GM15510 (cell line): ENCODE data around the gene INPP4A.

Experiments used
- POLR2A ChIP-seq: IDR thresholded peaks from 3 replicates; pipeline ENCODE4 v1.6.1; 2011; ENCODE audit warnings: borderline replicate concordance; ENCODE audit not compliant: insufficient read length; ENCODE audit errors: extremely low read depth

Gene INPP4A

GRCh38 chr2:98555696-98556095, 111.0 kb downstream of the INPP4A start:
- no peak for TF ChIP-seq POLR2A

GRCh38 chr2:98556344-98557033, 111.8 kb downstream of the INPP4A start:
- TF ChIP-seq POLR2A = no peak

DNA sequence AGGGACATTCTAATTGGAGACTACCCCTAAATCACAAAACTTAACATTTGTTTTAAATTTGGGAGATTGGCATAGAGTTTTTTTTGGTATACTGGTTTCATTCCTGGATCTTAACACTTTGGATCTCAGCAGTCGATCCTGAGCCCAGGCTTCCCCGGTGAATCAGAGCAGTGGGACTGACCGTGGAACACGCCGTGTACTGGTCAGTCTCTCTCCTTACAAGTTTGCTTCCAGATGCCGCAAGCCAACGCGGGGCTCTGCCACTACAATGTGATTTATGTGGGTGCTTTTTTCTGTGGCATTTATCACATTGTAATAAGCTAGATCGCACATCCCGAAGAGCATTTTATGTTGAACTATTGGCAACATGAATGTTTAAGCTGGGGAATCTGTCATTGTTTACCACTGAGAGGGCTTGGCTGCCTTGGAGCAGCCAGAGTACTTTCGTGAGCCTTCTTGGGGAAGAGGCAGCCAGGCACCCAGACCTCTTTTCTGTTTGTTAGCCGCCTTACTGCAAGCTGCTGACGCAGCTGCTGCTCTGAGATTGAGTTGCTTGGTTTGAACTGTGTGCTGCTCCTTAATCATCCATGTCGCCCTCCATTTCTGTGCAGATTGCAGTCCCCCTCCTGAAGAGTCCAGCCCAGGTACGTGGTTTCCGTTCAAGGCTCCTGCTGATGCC, 114.3 kb downstream of the INPP4A start:
- no peak for TF ChIP-seq POLR2A

DNA sequence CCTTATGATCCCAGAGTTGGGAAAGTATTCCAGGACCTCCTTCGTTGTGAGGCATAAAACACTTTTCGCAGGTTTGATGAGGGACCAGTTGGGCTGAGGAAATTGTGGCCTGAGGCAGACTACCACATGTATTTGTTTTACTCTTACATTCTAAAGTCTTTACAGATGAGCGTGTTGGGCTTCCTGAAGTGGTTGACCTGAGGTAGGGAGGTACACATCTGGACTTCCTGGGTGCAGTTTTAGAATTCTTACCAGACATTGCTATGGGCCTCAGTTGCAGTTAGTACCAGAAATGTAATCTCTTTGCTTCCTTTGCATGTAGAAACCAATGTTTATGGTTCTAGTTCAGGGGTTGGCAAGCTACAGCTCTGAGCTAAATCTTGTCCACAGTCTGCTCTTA, 114.9 kb downstream of the INPP4A start:
- TF ChIP-seq POLR2A = no peak

DNA sequence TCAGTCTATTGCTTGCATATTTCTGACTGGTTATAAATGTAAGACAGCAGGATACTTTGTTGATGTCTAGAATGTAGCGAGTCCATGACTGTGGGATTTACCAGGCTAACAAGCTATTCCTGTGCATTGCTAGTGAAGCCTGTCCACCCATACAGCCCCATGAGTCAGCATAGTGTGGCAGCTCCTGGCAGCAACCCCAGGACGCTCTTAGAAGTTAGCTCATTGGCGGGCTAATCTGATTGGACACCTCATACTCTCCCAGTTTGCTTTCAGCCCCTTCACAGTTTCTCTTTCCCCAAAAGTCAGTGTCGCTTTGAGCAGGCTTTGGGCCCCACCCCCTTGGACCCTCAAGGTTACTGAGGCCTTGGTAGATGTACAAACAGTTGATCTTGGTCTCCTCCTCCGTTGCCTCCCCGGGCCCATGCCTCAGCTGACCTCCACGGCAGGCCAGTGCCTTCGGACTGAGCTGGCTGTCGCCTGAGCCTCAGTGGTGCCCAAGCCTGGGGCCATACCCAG, 115.7 kb downstream of the INPP4A start:
- TF ChIP-seq POLR2A = no peak

DNA sequence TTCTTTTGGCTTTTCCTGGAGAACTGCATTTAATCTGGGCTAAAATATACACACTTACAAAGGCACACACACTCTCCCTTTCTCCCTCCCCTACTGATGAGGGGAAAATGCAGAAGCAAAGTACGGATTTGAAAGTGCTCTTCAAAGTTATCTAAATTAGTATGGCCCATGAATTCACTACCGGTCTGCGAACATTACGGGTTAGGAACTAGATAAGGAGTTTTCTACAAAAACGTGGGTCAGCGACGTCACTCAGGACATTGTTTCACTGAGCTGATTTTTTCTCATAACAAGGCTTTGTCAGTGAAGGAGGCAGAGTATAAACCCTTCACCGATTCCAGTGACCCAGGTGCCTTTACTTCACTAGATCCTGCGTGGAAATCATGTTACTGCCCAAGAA, 116.4 kb downstream of the INPP4A start:
- TF ChIP-seq POLR2A = no peak

DNA sequence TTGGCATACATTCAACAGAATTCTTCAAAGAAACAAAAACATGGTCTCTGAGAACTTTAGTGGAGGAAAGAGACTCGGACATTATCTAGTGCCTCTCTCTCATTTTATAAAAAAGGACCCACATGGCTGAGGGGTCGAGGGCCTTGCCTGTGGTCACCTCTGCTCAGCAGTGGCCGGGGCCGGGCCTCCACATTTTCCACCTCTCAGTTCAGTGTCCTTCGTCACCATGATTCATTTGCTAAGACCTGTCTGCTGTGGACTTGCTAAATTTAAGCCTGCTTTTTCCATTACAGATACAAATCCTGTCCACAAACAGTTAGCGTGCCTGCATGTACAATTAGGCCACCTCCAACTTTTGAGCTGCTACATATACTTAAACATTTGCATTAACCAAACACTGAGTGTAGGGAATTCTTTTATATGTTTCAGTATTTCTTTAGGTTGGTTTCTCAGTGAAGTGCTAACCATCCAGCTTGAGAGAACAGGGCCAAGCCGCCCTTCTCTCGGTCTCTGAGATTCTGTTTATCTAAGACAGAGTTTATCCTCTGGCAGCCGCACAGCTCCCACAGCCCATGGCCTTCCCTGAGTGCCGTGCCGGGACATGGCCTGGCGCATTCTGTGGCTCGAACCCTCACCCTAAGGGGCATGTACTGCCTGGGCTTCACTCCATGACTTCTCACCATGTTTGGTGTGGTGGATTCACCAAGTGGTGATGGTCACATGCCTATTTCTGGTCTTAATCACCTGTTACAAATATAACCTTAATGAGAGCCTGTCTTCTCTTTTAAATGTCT, 117.4 kb downstream of the INPP4A start:
- no peak for TF ChIP-seq POLR2A

DNA sequence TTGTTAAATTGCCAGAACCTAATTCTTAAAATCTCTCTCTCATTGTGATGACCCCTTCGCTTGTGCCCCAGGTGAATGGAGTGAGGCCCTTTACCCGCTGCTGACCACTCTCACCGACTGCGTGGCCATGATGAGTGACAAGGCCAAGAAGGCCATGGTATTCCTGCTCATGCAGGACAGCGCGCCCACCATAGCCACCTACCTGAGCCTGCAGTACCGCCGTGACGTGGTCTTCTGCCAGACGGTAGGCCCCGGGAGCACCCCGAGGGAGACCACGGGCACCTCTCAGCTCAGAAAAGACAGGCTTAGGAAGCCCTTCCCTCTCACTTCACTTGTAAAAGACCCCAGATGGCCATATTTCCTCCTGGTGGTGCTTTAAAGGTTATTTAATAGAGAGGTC, 118.7 kb downstream of the INPP4A start:
- TF ChIP-seq POLR2A = no peak

DNA sequence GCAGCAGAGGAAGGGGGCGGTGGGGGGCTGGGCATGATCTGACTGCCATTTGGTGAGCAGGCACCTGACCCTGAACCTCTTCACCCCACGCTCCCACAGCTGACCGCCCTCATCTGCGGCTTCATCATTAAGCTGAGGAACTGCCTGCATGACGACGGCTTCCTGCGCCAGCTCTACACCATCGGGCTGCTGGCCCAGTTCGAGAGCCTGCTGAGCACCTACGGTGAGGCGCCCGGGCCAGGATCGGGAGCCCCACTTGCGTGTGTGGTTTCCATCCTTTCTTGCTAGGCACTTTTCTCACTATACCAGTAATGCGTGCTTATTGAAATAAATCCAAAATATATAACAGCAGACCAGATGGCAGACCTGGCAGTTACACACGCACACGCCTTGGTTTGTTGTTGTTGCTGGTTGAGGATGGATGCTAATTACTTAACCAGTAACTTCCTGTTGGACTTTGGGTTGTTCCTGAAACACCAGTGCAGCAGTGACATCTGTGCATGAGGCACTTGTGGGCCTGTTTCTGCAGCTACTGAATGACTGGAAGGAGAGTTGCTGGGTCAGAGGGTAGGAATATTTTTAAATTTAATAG, 120.0 kb downstream of the INPP4A start:
- TF ChIP-seq POLR2A = no peak

DNA sequence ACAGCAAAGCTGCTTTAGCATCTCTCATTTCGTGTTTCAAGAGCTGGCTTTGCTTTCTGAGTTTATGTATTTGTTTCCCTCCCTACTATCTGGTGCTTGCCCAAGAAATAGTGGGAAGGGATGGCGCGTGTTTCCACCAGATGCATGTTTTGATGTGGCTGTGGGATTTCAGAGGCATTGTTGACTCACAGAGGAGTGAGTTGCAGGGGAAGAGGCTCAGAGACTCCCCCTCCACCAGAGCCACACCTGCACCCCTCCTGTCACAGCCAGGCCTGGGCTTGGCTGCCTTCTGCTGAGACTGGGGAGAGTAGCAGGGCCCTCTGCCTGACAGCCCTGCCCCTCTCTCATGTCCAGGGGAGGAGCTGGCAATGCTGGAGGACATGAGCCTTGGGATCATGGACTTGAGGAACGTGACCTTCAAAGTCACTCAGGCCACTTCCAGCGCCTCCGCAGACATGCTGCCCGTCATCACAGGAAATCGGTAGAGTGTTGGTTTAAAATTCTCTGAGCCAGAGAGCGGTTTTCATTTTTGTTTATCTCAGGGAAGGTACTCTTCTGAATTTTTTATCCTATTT, 120.7 kb downstream of the INPP4A start:
- no peak for TF ChIP-seq POLR2A

DNA sequence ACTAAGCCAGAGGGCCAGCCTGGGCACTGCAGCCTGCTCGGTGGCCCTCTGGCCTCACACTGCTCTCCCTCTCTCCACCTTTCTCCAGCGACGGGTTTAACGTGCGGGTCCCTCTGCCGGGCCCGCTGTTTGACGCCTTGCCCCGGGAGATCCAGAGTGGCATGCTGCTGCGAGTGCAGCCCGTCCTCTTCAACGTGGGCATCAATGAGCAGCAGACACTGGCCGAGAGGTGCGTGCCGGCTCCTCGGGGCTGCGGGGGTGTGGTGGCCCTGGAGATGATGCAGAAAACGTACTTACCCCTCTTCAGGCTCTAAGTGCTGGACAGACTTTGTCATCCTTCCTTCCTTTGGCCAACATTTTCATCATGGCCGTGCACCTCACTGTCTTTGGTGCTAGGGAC, 121.3 kb downstream of the INPP4A start:
- TF ChIP-seq POLR2A = no peak

DNA sequence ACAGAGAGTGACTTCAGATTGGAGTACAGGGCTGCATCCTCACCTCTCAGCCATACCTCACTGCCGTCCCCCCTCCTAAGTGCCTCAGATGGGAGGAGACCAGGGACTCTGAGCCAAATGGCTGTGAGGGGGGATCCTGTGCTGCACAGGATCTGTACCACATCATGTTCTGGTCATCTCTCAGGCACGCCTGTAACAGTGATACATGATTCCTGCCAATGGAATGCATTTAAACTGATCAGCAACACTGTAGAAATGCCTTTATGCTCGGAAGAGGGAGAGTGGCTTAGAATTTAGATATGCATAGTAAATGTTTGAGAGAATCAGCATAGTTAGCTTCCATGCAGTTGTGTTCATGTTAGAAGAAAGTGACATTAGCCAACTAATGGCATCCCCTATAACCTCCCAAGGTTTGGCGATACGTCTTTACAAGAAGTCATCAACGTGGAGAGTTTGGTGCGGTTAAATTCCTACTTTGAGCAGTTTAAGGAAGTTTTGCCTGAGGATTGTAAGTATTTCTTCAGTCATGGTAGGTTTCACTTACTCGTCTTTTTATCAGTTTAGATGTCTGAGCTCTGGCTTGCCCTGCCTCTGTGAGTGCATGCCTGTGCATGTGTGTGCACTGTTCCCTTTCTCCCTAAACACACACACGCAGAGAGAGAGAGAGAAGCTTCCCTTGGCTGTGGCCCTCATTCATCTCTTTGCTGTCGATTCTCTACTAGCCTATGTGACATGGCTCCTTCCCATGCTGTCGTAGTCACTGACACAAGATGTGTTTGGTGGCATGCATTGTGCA, 123.7 kb downstream of the INPP4A start:
- TF ChIP-seq POLR2A = no peak

GRCh38 chr2:98569197-98569793, 124.6 kb downstream of the INPP4A start:
- no peak for TF ChIP-seq POLR2A

GRCh38 chr2:98569915-98570314, 125.3 kb downstream of the INPP4A start:
- TF ChIP-seq POLR2A = no peak

DNA sequence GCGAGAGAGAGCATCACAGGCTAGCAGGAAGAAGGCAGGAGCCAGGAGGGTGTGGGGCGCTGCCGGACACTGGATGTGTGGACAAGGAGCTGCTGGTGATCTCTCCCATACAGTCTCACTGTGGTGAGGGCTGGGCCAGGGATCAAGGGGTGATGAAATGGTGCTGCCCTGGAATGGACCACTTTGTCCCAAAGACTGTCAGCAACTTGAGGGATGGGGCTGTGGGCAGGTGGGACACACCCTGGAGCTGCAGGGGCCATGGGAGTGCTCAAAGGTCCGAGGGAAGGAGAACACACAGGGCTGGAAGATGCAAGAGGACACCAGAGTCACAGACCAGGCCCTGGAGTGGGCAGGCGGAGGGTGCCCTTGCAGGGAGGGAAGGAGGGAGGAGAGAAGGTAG, 125.7 kb downstream of the INPP4A start:
- TF ChIP-seq POLR2A = no peak
